HepG2 (cell line): Measurements from ENCODE around the gene SUSD6. TPM values are rescaled to one million over a fixed set of nuclear protein-coding genes. Genes with fewer than 3 reads are reported as not detected.

Source experiments
- BHLHE40 ChIP-seq: IDR thresholded peaks from 2 replicates; pipeline ENCODE4 v1.6.1; 2011; ENCODE audit warnings: low read length, improper control_type of control experiment
- CERS6 ChIP-seq: sonication (generic); formaldehyde crosslinking; IDR thresholded peaks from 2 replicates; pipeline ENCODE4 v1.5.0; 2020; ENCODE audit warnings: missing genetic modification reagents
- CHD4 ChIP-seq: fragments of 200-600 bp; sonication (generic); IDR thresholded peaks from 2 replicates; pipeline ENCODE4 v1.7.0; 2017; ENCODE audit warnings: mild to moderate bottlenecking, low read length, borderline replicate concordance
- FOSL2 ChIP-seq: sonication (generic); formaldehyde crosslinking; IDR thresholded peaks from 2 replicates; pipeline ENCODE4 v1.4.0; 2020; ENCODE audit warnings: missing genetic modification reagents
- GFI1 ChIP-seq: sonication (generic); formaldehyde crosslinking; IDR thresholded peaks from 2 replicates; pipeline ENCODE4 v1.5.0; 2020; ENCODE audit warnings: missing genetic modification reagents, mild to moderate bottlenecking, borderline replicate concordance
- JDP2 ChIP-seq: sonication (generic); formaldehyde crosslinking; IDR thresholded peaks from 2 replicates; pipeline ENCODE4 v1.8.1; 2022; ENCODE audit warnings: missing genetic modification reagents, borderline replicate concordance
- KLF13 ChIP-seq: sonication (generic); formaldehyde crosslinking; IDR thresholded peaks from 2 replicates; pipeline ENCODE4 v1.4.0; 2020; ENCODE audit warnings: mild to moderate bottlenecking, missing genetic modification reagents
- NR0B2 ChIP-seq: sonication (generic); formaldehyde crosslinking; IDR thresholded peaks from 2 replicates; pipeline ENCODE4 v1.4.0; 2020; ENCODE audit warnings: mild to moderate bottlenecking, missing genetic modification reagents
- PATZ1 ChIP-seq: sonication (generic); formaldehyde crosslinking; IDR thresholded peaks from 2 replicates; pipeline ENCODE4 v1.4.0; 2020; ENCODE audit warnings: missing genetic modification reagents
- RERE ChIP-seq: IDR thresholded peaks from 2 replicates; pipeline ENCODE4 v1.6.1; 2016; ENCODE audit warnings: low read depth, missing genetic modification reagents, missing compliant biosample characterization
- RXRA ChIP-seq: sonication (generic); formaldehyde crosslinking; IDR thresholded peaks from 2 replicates; pipeline ENCODE4 v1.5.1; 2020; ENCODE audit warnings: missing genetic modification reagents
- SALL1 ChIP-seq: sonication (generic); formaldehyde crosslinking; IDR thresholded peaks from 2 replicates; pipeline ENCODE4 v1.8.0; 2022; ENCODE audit warnings: mild to moderate bottlenecking, missing genetic modification reagents
- ZBTB2 ChIP-seq: sonication (generic); formaldehyde crosslinking; IDR thresholded peaks from 2 replicates; pipeline ENCODE4 v1.8.0; 2022; ENCODE audit warnings: low read depth, missing genetic modification reagents
- ZNF253 ChIP-seq: sonication (generic); formaldehyde crosslinking; IDR thresholded peaks from 2 replicates; pipeline ENCODE4 v1.8.0; 2022; ENCODE audit warnings: mild to moderate bottlenecking, missing genetic modification reagents, borderline replicate concordance
- ZNF260 ChIP-seq: sonication (generic); formaldehyde crosslinking; IDR thresholded peaks from 2 replicates; pipeline ENCODE4 v1.4.0; 2020; ENCODE audit warnings: missing genetic modification reagents, low read depth, mild to moderate bottlenecking, borderline replicate concordance
- ZNF317 ChIP-seq: sonication (generic); formaldehyde crosslinking; IDR thresholded peaks from 2 replicates; pipeline ENCODE4 v1.5.0; 2020; ENCODE audit warnings: mild to moderate bottlenecking, missing genetic modification reagents
- ZNF710 ChIP-seq: sonication (generic); formaldehyde crosslinking; IDR thresholded peaks from 2 replicates; pipeline ENCODE4 v1.5.0; 2020; ENCODE audit warnings: mild to moderate bottlenecking, missing genetic modification reagents, borderline replicate concordance
- polyA plus RNA-seq, 8 experiments: library from polyadenylated mRNA; depleted of rRNA in 3 of 8; stranded (reverse) in 7 of 8; unstranded in 1 of 8; fragments of >200 nt; fragmentation: Illumina TruSeq in 4 of 8; extraction: Trizol in 4 of 8; gene quantifications; 2 replicates each; pipeline versions ENCODE4 v1.2.1 to v1.2.3, GENCODE V29; 2011 to 2016; ENCODE audit warnings: low read depth in 4 of 8, missing spikeins in 1 of 8, mixed read lengths in 1 of 8; ENCODE audit not compliant: insufficient read depth in 1 of 8
- total RNA-seq, 5 experiments: library from RNA; depleted of rRNA; stranded (reverse); fragments of >200 nt; fragmentation: Illumina TruSeq; extraction: Trizol; gene quantifications; 2 replicates each; pipeline ENCODE4 v1.2.3, GENCODE V29; 2016; ENCODE audit warnings: low read depth in 1 of 5

The SUSD6 gene
- total and polyA plus RNA-seq, 2 of the 13 experiments (the other 11 are each of a cell fraction or from before 2014, with no cell fraction given) = 7.2 to 7.4 TPM

GRCh38 chr14:69637503-69638031 lies 26.2 kb downstream of the SUSD6 start (continued):
- TF ChIP-seq BHLHE40 (peak; percentile 96), SALL1 (CRISPR knock-in tag) (peak; percentile 92), ZNF317 (CRISPR knock-in tag) (peak; percentile 83; the same call in 1 of the 2 replicates), KLF13 (no peak), FOSL2 (CRISPR knock-in tag) (peak; percentile 76), JDP2 (CRISPR knock-in tag) (no peak), RXRA (CRISPR knock-in tag) (peak; percentile 92), ZNF710 (CRISPR knock-in tag) (peak; percentile 91), CHD4 (no peak), CERS6 (no peak), NR0B2 (CRISPR knock-in tag) (peak; percentile 74; the same call in 1 of the 2 replicates), ZNF253 (CRISPR knock-in tag) (no peak), ZNF260 (no peak), RERE (CRISPR knock-in tag) (peak; percentile 58; the same call in 1 of the 2 replicates), PATZ1 (peak; percentile 97), ZBTB2 (CRISPR knock-in tag) (no peak), GFI1 (CRISPR knock-in tag) (no peak)
